Measurements from ENCODE around the gene INPP4B.

The INPP4B gene

DNA sequence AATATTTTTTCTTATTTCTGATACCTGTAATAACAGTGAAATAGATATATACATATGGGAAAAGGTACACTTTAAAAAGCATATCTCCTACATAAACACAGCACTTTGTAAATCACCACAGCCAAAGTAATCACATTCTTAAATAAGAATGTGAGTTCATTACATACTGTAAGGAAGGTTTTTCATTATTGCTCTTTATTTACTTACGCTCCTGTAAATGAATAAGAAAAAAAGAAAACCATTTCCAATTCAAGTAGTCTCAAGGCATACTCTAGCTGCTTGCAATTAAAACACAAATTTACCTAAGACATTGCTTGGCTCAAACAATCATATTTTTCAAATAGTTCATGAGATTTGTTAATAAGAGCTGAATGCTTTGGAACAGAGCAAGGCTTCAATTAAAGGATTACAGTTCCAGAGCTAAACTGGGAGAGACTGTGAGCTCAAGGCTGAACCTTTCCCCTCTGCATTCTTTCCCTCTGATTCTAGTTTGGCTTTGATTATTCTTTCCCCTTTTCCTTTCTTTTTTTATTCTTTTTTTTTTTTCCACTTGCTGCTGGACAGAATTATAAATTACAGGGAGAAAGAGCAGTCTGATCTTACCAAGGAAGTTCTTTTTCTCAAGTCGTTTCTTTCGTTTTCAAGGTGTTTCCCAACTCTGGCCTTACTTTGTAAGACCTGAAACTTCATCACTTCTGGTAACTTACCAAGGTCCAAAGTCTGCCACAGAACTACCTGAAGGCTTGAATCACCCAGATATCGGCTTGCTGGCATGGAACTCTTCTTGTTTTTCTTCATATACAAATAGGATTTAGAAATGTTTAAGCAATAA lies 278.3 kb downstream of the INPP4B start:
- no peak for DNase-seq

DNA sequence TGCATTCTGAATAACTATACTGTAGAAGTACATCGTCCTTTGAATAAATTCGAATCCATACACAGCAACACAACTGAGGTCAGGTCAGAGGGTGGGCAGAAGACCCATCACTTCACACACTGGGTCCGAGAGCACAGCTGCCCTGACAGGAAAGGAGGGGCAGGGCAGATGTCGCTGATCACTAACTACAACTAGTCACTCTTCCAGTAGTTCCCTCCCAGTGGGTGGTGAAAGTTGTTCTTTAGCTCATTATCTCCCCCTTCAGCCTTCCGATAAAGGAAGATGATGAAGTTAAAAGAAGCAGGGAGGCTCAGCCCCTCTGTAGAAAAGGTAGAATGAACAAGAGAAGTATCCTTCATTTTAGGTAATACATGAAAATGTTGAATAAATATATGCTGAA lies 278.9 kb downstream of the INPP4B start:
- no peak for DNase-seq

GRCh38 chr4:142566777-142567176 lies 279.3 kb downstream of the INPP4B start:
- no peak for DNase-seq

DNA sequence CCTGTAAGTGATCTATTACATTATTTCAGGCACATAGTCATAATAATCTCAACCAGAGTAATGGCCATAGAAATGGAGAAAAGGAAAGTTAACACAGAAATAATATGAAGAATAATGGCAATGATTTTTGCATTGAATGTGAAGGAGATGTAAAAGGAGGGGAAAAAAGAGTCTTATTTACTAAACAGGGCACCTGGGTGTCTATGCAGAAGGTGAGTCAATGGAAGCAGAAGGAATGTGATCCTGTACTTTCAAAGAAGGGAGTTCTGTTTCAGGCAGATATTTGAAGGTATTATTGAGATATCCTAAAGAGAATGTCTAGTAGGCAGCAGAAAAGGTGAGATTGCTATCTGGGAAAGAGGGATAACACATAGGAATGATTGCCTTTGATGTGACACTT lies 279.9 kb downstream of the INPP4B start:
- DNase-seq: no peak

DNA sequence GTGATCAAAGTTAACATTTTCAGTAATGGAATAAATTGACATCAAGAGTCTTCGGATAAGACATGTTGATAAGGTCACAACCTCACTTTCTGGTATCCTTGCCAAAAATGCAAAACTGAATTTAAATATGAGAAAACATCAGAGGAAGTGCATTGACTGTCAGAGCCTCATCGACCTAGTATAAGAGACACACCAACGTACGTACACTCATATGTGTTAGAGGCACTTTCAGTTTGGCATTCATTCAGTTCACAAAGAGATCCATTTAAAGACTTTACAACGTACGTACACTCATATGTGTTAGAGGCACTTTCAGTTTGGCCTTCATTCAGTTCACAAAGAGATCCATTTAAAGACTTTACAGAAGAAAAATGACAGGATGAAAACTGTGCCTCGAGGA lies 280.3 kb downstream of the INPP4B start:
- no peak for DNase-seq

DNA sequence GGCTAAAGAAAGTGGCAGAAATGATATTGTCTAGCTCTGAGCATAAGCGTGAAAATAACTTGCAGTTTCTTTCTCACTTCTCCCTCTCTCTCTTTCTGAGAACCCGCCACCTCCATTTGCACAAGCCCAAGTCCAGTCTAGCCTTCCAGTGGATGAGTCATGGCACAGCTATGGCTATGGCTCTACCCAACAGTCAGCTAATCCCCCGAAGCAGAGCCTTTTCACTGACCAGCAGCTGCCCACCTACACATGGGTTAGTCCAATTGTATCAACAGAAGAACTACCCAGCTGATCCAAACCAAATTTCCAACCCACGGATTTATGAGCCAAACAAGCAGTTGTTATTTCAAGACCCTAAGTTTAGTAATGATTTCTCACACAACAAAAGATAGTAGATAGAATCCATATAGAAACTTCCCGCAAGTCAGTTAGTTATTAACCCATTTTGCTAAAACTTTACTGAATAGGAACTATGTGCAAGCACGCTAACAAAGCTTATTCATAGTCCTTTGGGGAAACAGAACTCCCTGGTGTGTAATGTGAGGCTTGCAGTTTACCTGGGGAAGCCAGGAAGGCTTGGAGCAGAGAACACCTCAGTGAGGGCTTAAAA lies 282.3 kb downstream of the INPP4B start:
- no peak for DNase-seq

- DNase-seq: no peak
Observed at GRCh38 chr4:142559986-142560385, 286.1 kb downstream of the INPP4B start.

DNA sequence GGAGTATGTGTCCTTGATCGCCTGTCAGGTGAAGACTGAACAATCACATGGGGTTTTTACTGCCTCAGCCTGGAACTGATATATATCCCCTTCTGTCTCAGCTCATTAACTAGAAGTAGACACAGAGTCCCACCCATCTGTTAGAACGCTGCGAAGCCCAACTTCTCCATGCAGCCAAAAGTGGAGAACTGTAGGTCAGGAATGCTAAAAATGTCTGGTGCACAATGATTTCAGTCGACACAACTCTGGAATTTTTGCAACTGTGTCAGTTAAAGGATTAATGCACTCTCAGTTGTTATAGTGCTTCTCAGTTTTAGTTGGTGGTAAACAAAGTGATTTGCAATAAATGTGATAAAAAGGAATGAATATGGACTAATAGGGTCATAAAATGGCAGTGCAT lies 287.2 kb downstream of the INPP4B start:
- no peak for DNase-seq

DNA sequence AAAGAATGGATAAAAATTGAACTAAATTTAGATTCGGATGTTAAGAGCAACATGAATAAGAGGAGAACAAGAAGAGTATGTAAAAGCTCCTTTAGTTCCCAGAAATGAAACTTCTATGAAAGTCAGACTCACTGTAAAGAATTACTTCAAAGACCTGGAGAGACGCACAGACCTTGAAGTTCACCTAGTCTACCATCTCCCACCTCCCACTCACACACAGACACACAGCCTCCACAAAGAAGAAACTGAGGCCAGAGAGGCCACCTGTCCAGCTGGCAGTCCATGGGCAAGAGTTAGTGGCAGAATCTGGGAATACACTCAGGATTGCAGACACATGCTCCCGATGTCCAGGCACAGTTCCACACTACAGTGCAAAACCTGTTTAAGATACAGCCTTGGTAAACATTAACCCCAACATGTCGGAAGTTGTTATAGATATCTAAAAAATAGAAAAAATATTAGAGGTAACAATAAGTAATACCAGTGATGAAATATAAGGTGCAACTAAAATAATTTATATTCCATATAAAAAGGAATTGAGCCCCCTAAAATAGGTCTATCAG lies 288.8 kb downstream of the INPP4B start:
- no peak for DNase-seq

- no peak for DNase-seq
Observed at GRCh38 chr4:142556570-142557238, 289.4 kb downstream of the INPP4B start.

- no peak for DNase-seq
Observed at GRCh38 chr4:142556048-142556447, 290.1 kb downstream of the INPP4B start.

DNA sequence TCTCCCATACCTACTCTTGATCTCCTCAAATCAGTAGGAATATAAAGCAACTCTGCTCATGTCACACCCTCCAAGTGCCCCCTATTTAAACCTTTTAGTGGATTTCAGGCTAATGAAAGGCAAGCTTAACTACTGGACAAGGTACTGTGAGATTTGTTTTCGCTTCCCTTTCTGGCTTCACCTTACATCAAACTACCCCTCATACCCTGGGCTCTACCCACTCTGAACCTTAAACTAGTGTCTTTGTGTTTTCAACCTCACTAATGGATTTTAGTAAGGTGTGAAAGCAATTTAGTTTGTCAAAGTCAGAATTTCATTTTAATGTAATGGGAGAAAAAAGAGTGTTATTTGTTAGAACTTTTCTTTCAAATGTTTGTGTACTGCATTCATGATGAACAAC lies 291.7 kb downstream of the INPP4B start:
- DNase-seq: no peak

DNA sequence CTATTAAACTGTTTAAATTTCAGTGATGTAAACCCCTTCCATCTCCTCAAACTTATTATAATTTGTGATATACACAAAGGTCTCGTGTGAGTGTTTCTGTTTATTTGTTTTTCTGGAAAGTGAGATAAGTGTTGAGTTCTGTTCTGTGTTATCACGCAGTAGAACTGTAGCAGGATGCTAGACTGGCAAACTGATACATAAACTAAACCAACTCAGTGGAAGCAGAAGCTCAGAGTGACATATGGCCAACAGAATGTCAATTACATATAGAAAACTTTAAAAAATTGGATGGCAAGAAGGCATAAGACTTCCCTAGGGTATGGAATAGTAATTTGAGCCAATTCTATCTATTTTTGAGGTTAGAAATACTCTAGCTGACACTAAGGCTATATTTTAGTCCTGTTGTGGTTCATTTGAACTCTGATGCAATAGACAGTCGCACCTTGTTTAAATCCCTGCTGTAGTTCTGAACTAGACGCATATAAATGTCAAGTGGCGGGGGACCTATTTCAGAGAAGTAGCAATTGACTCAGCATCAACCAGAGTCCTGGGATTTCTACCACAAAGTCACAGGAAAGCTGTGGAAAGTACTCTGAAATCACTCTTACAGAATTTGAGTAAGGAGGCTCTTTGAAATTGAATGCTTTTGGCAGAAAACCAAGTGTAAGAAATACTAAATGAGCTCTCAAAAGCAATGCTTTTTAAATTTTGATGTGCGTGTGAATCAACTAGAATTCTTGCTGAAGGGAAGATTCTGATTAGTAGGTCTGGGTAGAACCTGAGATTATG lies 294.4 kb downstream of the INPP4B start:
- no peak for DNase-seq

DNA sequence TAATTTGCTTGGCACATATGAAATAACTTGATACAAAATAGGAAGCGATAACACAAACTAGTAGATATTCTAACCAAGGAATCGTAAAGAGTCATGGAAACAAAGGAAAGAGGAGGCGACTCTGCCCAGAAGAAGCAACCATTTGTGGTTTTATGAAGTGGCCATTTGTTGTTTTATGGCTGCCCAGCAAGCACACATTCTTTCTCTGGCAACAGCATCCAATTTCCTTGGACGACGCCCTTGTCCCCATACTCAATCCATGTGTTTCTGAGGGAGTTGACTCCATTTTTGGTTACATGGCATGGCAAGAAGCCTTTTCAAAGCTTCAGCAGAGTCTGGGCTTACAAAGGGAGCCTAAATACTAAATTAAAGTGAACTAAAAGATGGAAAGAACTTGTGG lies 295.1 kb downstream of the INPP4B start:
- no peak for DNase-seq

GRCh38 chr4:142549726-142550463 lies 296.2 kb downstream of the INPP4B start:
- no peak for DNase-seq

GRCh38 chr4:142549248-142549647 lies 296.9 kb downstream of the INPP4B start:
- no peak for DNase-seq

- DNase-seq: no peak
Observed at GRCh38 chr4:142548491-142548890, 297.6 kb downstream of the INPP4B start.

GRCh38 chr4:142547974-142548373 lies 298.1 kb downstream of the INPP4B start:
- no peak for DNase-seq

- DNase-seq: no peak
Observed at GRCh38 chr4:142544594-142544993, 301.5 kb downstream of the INPP4B start.

GRCh38 chr4:142544039-142544438 lies 302.1 kb downstream of the INPP4B start:
- no peak for DNase-seq

GRCh38 chr4:142540483-142540804 lies 305.7 kb downstream of the INPP4B start:
- no peak for DNase-seq

All from C1 segment of cervical spinal cord (tissue), 14 donors.